Transverse colon (tissue), 4 donors: ENCODE measurements around the gene TMIGD1.

Source experiments
- CTCF ChIP-seq, 5 experiments: fragments of 200-600 bp in 3 of 5; fragments of 450-650 bp in 2 of 5; sonication (generic) in 3 of 5; IDR thresholded peaks; 1 replicate in 2 of 5; 2 replicates in 3 of 5; pipeline ENCODE4 v1.5.1; 2016 to 2017; ENCODE audit warnings: antibody characterized with exemption in 5 of 5, inconsistent platforms in 3 of 5, mild to moderate bottlenecking in 2 of 5, moderate library complexity in 1 of 5
- EP300 ChIP-seq: sonication (generic); formaldehyde crosslinking; IDR thresholded peaks from one replicate; pipeline ENCODE4 v1.6.1; 2017; ENCODE audit warnings: antibody characterized with exemption, low read depth
- POLR2A ChIP-seq: fragments of 450-650 bp; IDR thresholded peaks from one replicate; pipeline ENCODE4 v1.6.1; 2016; ENCODE audit warnings: antibody characterized with exemption, mild to moderate bottlenecking, moderate library complexity
- POLR2AphosphoS5 ChIP-seq, 3 donors: sonication (generic); formaldehyde crosslinking; IDR thresholded peaks; one replicate each; pipeline ENCODE4 v1.6.1; 2016; ENCODE audit warnings: antibody characterized with exemption in 3 of 3

- TF ChIP-seq CTCF (IDR thresholded peaks at IDR 0.05) (no peak), POLR2AphosphoS5 (IDR thresholded peaks at IDR 0.05) (peak in 1 of 3 donors; percentile 8), POLR2A (no peak), EP300 (no peak)
These were observed 17.1 kb downstream of the TMIGD1 start for GRCh38 chr17:30316736-30317135.
